KMS-11 (cell line): ENCODE data around the gene CEP63.
A peak's percentile ranks its signal among the peaks of the same experiment; 100 is the strongest.

Experiments
- H2AFZ ChIP-seq: fragments of 200-600 bp; sonication (generic); 2 replicates; pipeline ENCODE4 v1.6.1; 2016; ENCODE audit warnings: antibody characterized with exemption, mixed run types, low read depth
- H3K27ac ChIP-seq: fragments of 200-600 bp; sonication (generic); 2 replicates; pipeline ENCODE4 v1.6.1; 2016; ENCODE audit warnings: mild to moderate bottlenecking, mixed run types
- H3K27me3 ChIP-seq: fragments of 200-600 bp; sonication (generic); 2 replicates; pipeline ENCODE4 v1.6.1; 2017; ENCODE audit warnings: mild to moderate bottlenecking, low read depth, mixed run types, moderate library complexity; ENCODE audit not compliant: insufficient read depth
- H3K36me3 ChIP-seq: fragments of 200-600 bp; sonication (generic); 2 replicates; pipeline ENCODE4 v1.6.1; 2017; ENCODE audit warnings: mild to moderate bottlenecking, mixed run types; ENCODE audit not compliant: insufficient read depth
- H3K4me1 ChIP-seq: fragments of 200-600 bp; sonication (generic); 2 replicates; pipeline ENCODE4 v1.6.1; 2016; ENCODE audit warnings: mild to moderate bottlenecking, low read depth, mixed run types; ENCODE audit not compliant: poor library complexity, severe bottlenecking
- H3K4me2 ChIP-seq: fragments of 200-600 bp; sonication (generic); 2 replicates; pipeline ENCODE4 v1.7.0; 2016; ENCODE audit warnings: mild to moderate bottlenecking, mixed run types
- H3K4me3 ChIP-seq: fragments of 200-600 bp; sonication (generic); IDR thresholded peaks from 2 replicates; pipeline ENCODE4 v1.6.1; 2017; ENCODE audit warnings: low read depth, low read length, mixed read lengths; ENCODE audit not compliant: insufficient read depth
- H3K79me2 ChIP-seq: fragments of 200-600 bp; sonication (generic); 2 replicates; pipeline ENCODE4 v1.6.1; 2016; ENCODE audit warnings: low read depth, mixed run types; ENCODE audit not compliant: insufficient read depth
- H3K9ac ChIP-seq: fragments of 200-600 bp; sonication (generic); 2 replicates; pipeline ENCODE4 v1.6.1; 2016; ENCODE audit warnings: mild to moderate bottlenecking, mixed run types
- H4K20me1 ChIP-seq: fragments of 200-600 bp; sonication (generic); 2 replicates; pipeline ENCODE4 v1.6.1; 2016; ENCODE audit warnings: mild to moderate bottlenecking, mixed run types; ENCODE audit not compliant: insufficient read depth
- TF ChIP-seq, protein P1 (sequence below): fragments of 200-600 bp; sonication (generic); conservative IDR thresholded peaks from 2 replicates; pipeline ENCODE4 v1.6.1; 2017; ENCODE audit warnings: low read depth, mild to moderate bottlenecking, antibody characterized with exemption, low read length, moderate library complexity, mixed read lengths

Gene CEP63

DNA sequence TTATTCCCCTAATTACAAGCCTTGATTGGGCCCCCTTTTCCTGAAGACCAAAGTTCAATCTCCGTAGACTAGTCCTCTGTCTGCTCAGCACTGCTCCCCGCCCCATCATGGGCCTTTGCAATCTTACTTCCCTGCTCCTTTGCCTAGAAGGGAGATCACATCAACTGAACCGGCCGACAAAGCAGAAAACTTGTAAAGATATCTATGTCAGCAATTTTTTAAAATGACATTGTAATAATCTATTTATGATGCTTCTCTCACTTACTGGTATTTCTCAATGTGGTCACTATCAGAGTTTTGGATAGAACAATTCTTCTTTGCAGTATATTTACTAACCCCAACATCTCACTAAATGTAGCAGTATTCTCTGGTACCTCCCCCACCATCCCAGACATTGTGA is 17.3 kb upstream of the CEP63 start:
- Histone ChIP-seq H3K4me3 (no peak overlapping the region), H2AFZ (no peak overlapping the region), H4K20me1 (no peaks in the 10 kb centered on the region), H3K27me3 (no peaks in the 10 kb centered on the region), H3K36me3 (no peaks in the 10 kb centered on the region), H3K9ac (no peak overlapping the region), H3K4me1 (peaks cover under 1% of the 10 kb centered on the region), H3K79me2 (no peaks in the 10 kb centered on the region), H3K27ac (no peak overlapping the region), H3K4me2 (no peak overlapping the region)
- TF ChIP-seq, protein P1, sequence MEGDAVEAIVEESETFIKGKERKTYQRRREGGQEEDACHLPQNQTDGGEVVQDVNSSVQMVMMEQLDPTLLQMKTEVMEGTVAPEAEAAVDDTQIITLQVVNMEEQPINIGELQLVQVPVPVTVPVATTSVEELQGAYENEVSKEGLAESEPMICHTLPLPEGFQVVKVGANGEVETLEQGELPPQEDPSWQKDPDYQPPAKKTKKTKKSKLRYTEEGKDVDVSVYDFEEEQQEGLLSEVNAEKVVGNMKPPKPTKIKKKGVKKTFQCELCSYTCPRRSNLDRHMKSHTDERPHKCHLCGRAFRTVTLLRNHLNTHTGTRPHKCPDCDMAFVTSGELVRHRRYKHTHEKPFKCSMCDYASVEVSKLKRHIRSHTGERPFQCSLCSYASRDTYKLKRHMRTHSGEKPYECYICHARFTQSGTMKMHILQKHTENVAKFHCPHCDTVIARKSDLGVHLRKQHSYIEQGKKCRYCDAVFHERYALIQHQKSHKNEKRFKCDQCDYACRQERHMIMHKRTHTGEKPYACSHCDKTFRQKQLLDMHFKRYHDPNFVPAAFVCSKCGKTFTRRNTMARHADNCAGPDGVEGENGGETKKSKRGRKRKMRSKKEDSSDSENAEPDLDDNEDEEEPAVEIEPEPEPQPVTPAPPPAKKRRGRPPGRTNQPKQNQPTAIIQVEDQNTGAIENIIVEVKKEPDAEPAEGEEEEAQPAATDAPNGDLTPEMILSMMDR, result no peak

DNA sequence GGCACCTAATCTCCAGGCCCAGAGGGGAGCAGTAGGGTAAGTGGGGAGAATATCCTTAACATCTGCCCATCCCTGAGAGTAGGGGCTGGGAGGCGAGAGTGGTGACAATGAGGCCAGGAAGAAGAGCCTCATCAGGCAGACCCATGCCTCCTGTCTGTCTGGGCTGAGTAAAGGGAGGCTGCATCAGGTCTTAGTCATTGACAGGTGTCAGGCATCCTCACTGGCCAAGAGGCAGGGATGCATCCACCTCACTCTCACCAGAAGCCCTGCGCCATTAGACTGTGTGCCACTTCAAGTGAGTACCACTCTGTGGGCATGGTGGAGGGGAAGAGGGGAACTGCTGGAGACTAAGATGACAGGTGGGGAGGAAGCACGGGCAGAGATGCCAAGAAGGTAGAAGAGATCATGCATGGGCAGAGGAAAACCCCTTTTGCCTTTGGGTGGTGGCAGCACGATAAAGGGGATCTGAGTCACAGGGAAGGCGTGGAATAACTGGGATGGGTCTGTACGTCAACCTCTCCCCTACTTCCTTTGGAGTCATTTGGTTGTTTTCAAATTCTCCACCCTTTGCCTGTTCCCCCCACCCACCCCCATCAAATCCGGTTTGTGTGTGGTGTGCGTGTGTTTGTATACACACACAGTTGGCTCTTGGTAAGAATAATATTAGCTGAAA is 14.2 kb upstream of the CEP63 start:
- Histone ChIP-seq H3K4me1 (peaks cover 4% of the 10 kb centered on the region), H4K20me1 (no peaks in the 10 kb centered on the region), H2AFZ (no peak overlapping the region), H3K36me3 (no peaks in the 10 kb centered on the region), H3K27ac (no peak overlapping the region), H3K4me2 (no peak overlapping the region), H3K27me3 (no peaks in the 10 kb centered on the region), H3K4me3 (no peak overlapping the region), H3K79me2 (no peaks in the 10 kb centered on the region), H3K9ac (no peak overlapping the region)
- TF ChIP-seq, protein P1, result no peak

DNA sequence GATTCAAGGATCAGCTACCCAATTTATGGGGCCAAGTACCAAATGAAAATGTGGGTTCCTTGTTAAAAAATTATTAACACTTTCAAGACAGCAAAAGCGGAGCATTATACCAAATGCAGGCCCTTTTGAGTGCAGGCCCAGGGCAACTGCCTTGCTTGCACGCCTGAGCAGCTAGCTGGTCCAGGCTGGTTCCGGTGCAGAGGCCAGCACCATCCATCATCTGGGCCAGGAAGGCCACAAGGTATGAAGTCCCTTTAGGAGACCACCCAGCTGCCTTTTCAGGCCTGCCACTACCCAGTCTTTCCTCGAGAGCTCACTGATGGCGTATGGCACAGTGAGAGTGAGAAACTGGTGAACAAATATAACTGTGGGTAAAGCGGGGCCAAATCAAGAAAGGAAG is 13.0 kb upstream of the CEP63 start:
- Histone ChIP-seq H3K79me2 (no peaks in the 10 kb centered on the region), H3K36me3 (no peaks in the 10 kb centered on the region), H3K9ac (no peak overlapping the region), H3K4me1 (peaks cover 4% of the 10 kb centered on the region), H3K4me2 (no peak overlapping the region), H3K27me3 (no peaks in the 10 kb centered on the region), H3K4me3 (no peak overlapping the region), H4K20me1 (no peaks in the 10 kb centered on the region), H3K27ac (no peak overlapping the region), H2AFZ (no peak overlapping the region)
- TF ChIP-seq, protein P1, result no peak

DNA sequence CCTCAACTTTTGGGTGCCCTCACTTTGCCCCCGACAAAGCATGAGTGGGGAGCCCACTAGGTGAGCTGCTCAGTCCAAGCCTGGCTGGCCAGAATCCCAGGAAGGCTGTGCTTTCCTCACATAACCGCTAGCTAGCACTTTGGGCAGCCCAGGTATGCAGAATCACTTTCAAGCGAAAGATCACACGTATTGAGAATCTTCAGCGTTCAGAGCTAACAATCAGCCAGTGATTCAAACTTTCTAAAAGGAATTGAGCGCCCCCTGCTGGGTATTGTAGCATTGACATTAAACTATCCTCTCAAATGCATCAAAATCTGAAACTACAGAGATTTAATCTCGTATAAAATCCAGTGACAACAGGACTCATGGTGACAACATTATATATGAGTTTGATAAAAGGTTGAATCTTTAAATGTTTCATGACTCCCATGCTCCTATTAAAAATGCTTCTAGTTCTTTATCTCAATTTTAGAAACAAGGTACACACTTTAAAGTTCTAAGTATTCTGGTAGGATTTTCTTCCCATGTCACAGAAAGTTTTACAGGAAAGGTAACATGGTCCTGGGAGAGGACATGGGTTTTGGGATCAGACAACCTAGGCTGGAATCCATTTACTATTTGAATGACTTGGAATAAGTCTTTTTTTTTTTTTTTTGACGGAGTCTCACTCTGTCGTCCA is 11.8 kb upstream of the CEP63 start:
- TF ChIP-seq, protein P1, result peak; percentile 94
- Histone ChIP-seq H3K79me2 (no peaks in the 10 kb centered on the region), H3K27me3 (no peaks in the 10 kb centered on the region), H3K4me2 (no peak overlapping the region), H3K27ac (no peak overlapping the region), H3K9ac (no peak overlapping the region), H3K36me3 (no peaks in the 10 kb centered on the region), H3K4me1 (peaks cover 4% of the 10 kb centered on the region), H4K20me1 (no peaks in the 10 kb centered on the region), H3K4me3 (no peak overlapping the region), H2AFZ (no peak overlapping the region)
